Iris pigment epithelial cell (primary cell): Measurements from ENCODE around the gene HMX1.

Experiments used
- DNase-seq: peaks from one replicate; pipeline ENCODE4 v3.0.0-alpha.2; 2011; ENCODE audit warnings: low read depth

Gene HMX1

DNA sequence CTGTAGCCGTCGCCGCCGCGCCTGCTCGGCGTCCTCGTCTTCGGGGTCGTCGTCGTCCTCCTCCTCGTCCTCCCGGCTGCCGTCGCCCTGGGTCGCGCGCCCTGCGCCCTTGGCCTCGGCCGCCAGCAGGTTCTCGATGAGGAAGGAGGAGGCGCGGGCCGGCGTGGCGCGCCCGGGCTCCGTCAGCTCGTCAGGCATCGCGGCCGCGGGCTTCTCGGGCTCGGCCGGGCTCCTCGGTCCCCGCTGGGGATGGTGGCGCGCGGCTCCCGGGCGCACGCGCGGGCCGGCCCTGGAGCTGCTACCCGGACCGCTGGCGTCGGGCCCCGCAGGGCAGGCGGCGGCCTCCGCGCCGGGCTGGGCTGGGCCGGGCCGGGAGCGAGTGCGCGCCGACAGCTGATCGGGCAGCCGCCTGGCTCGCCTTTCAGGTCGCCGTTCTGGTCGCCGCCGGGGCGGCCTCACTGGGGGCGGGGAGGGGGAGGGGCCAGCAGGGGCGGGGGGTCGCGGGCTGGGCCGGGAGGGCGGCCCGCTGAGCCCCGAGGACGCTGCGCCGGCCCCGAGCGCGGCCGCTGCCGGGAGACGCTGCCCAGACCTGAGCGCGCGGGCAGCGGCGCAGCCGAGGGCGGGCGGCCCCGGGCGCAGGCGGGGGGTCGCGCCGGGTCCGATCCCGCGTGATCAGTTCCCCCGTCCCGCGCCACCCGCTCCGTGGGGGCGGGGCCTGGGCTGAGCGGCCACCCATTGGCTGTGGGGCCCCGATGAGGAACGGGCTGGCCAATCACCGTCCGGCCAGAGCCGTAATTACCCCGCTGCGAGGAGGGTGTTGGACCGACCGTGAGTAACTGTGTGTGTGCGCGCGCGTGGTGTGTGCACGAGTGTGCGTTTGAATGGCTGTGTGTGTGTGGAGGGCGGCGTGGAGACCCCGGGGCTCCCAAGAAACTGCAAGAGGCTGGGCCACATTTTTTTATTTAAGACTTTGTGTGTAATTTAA is at the start of gene HMX1:
TSS of gene HMX1 (minus strand) at position 423 of the 985 bp plus-strand sequence. CDS start at position 198, 225 bp downstream.
- DNase-seq, result peak; percentile 18

GRCh38 chr4:8920969-8921368 is 49.3 kb upstream of the HMX1 start:
- DNase-seq, result no peak

DNA sequence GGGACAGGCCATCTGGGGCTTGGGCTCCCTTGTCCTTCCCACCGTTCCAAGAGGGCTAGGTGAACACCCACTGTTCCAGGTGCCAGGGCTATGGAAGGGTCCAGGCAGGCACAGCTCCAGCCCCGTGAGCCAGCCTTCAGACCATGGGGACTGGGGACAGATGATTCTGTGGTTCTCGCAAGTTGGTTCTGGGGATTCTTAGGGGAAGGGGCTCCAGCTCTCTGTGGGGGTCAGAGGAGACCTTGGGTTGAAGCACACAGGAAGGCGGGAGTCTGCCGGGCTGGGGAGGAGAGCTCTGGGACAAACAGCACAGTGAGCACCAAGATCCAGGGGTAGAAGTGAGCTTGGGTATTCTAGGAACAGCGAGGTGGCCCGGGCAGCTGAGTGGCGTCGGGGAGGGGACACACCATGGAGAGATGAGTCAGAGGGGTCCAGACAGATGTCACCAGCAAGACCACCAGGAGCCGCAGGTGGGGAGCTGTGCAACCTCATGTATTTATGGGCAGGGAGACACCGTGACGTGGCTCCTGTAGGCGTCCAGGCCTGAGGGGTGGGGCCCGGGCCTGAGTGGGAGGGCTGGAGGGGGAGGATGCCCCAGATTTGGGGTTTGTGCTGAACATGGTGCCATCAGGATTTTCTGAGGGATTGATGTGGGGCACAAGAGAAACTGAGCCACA is 48.8 kb upstream of the HMX1 start:
- no peak for DNase-seq

- no peak for DNase-seq
These were observed 48.1 kb upstream of the HMX1 start for GRCh38 chr4:8919651-8920288.

GRCh38 chr4:8917868-8918783 is 46.5 kb upstream of the HMX1 start:
- peak; percentile 31 for DNase-seq

GRCh38 chr4:8917321-8917811 is 45.7 kb upstream of the HMX1 start:
- DNase-seq, result no peak

GRCh38 chr4:8916906-8917305 is 45.3 kb upstream of the HMX1 start:
- no peak for DNase-seq

GRCh38 chr4:8916351-8916885 is 44.8 kb upstream of the HMX1 start:
- DNase-seq, result no peak

DNA sequence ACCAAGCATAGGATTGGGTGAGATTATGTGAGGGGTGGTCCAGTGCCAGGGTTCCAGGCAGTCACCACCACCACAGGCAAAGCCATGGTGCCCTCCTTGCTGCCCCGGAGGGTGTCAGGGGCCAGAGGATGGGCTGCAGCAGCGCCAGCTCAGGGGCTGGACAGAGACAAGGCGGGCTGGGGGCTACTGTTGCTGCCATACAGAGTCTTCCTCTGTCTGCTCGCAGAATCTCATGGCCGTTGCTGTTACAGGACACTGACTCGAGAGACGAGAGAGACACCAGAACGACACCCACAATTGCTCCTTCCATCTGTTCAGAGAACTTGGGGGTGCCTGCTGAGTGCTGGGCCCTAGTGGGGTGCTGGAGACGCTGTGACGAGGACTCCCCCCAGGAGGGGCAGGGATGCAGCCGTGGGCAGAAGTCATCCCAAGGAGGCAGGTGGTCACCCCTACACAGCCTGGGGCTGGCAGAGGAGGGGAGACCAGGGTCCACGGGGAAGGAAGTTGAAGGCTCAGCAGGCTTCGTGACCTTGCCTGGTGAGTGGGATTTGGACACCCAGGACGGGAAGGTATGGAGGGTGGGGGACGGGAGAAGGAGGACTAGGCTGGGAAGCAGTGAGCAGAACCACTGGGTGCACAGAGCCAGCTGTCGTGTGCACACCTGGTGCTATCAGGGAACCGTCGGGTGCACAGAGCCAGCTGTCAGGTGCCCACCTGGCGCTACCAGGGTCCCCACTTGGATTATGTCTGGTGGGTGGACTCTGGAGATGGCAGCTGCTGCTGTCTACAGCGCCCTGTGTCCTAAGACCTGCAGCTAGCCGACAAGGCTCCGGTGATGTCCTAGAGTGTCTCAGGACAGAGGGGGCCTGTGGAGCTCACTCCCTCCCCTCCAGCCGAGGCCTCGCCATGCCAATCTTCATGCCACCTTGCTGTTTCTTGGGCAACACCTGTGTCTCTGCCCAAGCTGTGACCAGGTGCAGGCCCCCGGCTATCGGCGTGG is 43.9 kb upstream of the HMX1 start:
- no peak for DNase-seq

DNA sequence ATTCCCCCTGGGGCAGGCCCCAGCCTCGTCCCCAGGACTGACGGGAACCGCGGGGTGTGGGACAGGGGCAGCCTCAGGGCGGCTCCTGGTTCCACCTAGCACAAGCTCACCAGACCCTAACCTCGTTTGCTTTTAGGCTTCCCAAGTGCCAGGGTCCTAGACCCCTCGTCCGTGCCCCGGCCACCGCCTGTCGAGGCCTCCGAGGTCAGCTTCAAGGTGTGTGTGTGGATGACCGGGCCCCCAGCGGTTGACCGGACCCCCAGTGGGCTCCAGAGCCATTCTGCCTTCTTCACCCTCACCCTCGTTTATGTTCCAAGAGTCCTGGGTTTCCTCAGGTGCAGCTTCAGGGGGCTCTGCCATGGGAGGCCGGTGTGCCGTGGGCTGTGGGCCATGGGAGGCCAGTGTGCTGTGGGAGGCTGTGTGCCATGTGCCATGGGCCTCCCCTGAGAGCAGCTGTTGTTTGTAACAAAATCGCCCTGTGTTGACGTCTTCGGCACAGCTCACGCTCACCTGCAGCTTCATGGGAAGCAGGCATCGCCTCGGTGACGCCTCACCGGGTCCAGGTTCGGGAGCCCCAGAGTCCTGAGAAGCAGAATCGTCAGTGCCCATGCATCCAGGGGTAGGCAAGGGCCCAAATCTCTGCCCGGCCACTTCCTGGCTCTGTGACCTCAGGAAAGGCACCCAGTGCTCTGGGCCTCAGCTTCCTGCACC is 43.0 kb upstream of the HMX1 start:
- no peak for DNase-seq

DNA sequence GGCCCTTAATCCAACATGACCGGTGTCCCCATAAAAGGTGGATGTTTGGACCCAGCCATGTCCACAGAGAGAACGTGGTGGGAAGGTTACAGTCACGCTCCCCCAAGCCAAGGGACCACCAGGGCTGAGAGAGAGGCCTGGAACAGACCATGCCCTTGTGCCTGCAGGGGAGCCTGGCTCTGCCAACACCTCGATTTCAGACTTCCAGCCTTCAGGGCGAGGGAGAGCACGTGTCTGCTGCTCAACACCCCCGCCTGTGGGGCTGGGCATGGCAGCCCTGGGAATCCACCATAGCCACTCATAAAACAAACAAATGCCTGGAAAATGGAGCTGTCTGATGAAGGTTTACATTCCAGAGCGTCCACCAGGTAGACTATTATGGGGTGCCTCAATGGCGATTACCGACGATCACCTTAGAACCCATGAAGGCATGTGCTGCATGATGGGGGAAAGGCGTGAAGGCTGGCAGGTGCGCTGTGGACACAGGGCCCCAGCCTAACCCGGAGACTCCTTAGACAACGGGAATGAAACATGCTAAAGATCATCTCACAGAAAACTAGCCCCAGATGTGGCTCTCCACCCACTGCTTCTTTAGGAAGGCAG is 42.3 kb upstream of the HMX1 start:
- no peak for DNase-seq

- DNase-seq, result no peak
These were observed 41.6 kb upstream of the HMX1 start for GRCh38 chr4:8913121-8913857.

GRCh38 chr4:8912506-8912905 is 40.9 kb upstream of the HMX1 start:
- no peak for DNase-seq

- no peak for DNase-seq
These were observed 40.4 kb upstream of the HMX1 start for GRCh38 chr4:8912089-8912455.

DNA sequence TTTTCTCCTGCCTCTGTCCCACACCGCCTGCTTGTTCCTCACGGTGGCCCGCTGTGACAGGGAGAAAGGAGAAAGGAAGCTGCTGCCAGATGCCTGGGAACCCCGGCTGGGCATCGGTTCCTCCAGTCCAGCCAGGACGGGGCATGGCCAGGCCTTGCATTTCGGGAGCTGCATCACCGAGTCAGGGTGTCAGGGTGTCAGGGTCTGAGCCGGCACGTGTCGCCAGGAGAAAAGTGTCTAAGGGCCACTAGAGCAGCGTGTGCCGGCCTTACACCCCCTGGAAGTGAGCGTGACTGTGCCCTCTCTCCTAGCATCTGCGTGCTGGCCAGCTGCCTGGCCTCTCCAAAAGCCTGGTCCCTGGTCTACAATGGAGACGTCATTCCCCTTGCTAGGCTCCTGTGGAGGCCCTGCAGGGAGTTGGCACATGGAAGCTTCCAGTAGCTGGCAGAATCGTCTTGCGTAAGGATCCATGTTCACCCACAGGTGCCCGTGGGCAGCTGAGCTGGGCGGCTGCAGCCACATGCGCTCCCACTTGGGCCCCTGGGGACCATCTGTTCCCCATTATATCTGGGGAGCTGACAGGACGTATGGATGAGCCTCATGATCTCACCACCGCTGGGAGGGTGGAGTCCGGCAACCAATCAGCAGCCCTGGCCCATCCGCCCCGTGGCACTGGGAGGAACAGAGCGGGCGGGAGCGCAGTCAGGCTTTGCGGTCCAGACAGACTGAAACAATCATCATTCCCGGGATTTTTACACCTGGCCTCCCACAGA is 39.9 kb upstream of the HMX1 start:
- no peak for DNase-seq

- no peak for DNase-seq
These were observed 39.2 kb upstream of the HMX1 start for GRCh38 chr4:8910822-8911315.
